ENCODE measurements around the gene GABRG3.

The GABRG3 gene

DNA sequence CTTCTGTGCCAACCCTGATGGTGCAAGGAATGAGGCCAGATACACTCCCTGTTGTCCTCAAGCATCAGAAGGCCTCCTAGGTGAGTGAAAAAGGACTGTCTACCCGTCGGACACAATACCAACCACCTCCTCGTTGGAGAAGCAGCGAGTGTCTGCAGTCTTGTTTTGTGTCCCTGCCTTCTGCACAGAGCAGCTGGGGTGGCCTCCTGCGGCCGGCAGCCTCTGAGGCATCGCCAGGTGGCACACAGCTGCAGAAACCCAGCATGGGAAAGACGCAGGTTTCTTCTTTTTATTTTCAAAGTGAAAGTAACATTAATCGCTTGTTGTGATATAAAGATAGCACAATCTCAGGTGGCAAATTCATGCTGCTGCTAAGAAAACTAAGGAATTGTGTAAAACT lies 618.3 kb downstream of the GABRG3 start:
- no peak for DNase-seq (ENCODE audit: low read depth)
- H3K4me3 ChIP-seq (ENCODE audit: control insufficient read depth, low read depth, low read length) = no peak overlapping the region
- TF ChIP-seq CTCF (conservative IDR thresholded peaks at IDR 0.05; ENCODE audit: control insufficient read depth, insufficient read depth, low read depth, low read length) = no peak

DNA sequence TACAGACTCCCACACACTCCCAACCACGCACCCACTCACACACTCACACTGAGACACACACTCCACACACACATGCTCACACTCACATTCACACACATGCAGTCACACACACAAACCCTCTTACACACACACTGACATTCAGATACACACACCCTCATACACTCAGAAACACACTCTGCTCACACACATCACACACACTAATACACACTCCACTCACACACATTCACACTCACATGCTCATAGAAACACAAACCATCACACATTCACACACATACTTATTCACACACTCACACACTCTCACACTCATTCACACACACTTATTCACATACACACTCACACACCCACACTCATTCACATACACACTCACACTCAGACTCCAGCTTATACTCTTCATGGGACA lies 618.8 kb downstream of the GABRG3 start:
- no peak overlapping the region for H3K4me3 ChIP-seq (ENCODE audit: control insufficient read depth, low read depth, low read length)
- no peak for TF ChIP-seq CTCF (conservative IDR thresholded peaks at IDR 0.05; ENCODE audit: control insufficient read depth, insufficient read depth, low read depth, low read length)
- DNase-seq (ENCODE audit: low read depth) = no peak
